Epithelial cell of proximal tubule (primary cell): ENCODE results near the gene DZANK1. TPM values are rescaled to one million over a fixed set of nuclear protein-coding genes. Genes with fewer than 3 reads are reported as not detected.
"Not testable (repeated sequence)": the region's sequence is repeated elsewhere in the genome, so short reads cannot be mapped to it uniquely, and the experiment has no call there.

Source experiments
- DNase-seq: peaks from one replicate; pipeline ENCODE4 v3.0.0-alpha.2; 2011; ENCODE audit warnings: low read depth
- H3K4me3 ChIP-seq: 2 replicates; pipeline ENCODE4 v1.5.1; 2011; ENCODE audit warnings: low read depth, mild to moderate bottlenecking, low read length
- CTCF ChIP-seq: conservative IDR thresholded peaks from 2 replicates; pipeline ENCODE4 v1.5.1; 2012; ENCODE audit warnings: low read depth, mild to moderate bottlenecking, low read length
- total RNA-seq: library from RNA; depleted of rRNA; stranded (reverse); fragments of >200 nt; gene quantifications from 2 replicates; pipeline ENCODE4 v1.2.3, GENCODE V29; 2015

DZANK1 gene
- total RNA-seq, 1 donor from 2014 or later, result 1.3 TPM

GRCh38 chr20:18361678-18362077, 105.2 kb downstream of the DZANK1 start:
- TF ChIP-seq CTCF, result no peak
- no peak overlapping the region for H3K4me3 ChIP-seq
- no peak for DNase-seq

GRCh38 chr20:18360635-18361034, 106.2 kb downstream of the DZANK1 start:
- TF ChIP-seq CTCF, result no peak
- no peak for DNase-seq
- no peak overlapping the region for H3K4me3 ChIP-seq

GRCh38 chr20:18359854-18360253, 107.0 kb downstream of the DZANK1 start:
- DNase-seq, result no peak
- no peak for TF ChIP-seq CTCF
- H3K4me3 ChIP-seq, result no peak overlapping the region

- not testable (repeated sequence) for H3K4me3 ChIP-seq, DNase-seq
Measured at GRCh38 chr20:18349749-18350148, 117.1 kb downstream of the DZANK1 start.

Other genes with a start within 250 kb of the DZANK1 start
- 7.7 and 16.1 TPM in 2 replicates for gene ZNF133, start 178.5 kb downstream of the DZANK1 start, total RNA-seq
- 6.8 and 22.7 TPM in 2 replicates for gene POLR3F, start 360 bp upstream of the DZANK1 start, total RNA-seq
- gene RBBP9, start 30.2 kb upstream of the DZANK1 start, total RNA-seq, result 9.3 and 21.1 TPM in 2 replicates
- gene SEC23B, start 40.9 kb upstream of the DZANK1 start, total RNA-seq, result 50.8 and 69.6 TPM in 2 replicates
- 83.8 and 142 TPM in 2 replicates for gene SMIM26, start 100.4 kb upstream of the DZANK1 start, total RNA-seq
- 79.4 and 90.3 TPM in 2 replicates for gene DTD1, start 121.0 kb upstream of the DZANK1 start, total RNA-seq